Measurements from ENCODE around the gene TMEM106A. TPM values are rescaled to one million over a fixed set of nuclear protein-coding genes. Genes with fewer than 3 reads are reported as not detected.

The TMEM106A gene
- total RNA-seq, 1 donor from 2014 or later = 2.9 TPM

Other genes starting within 250 kb of the TMEM106A start
- gene AARSD1, start 247.4 kb upstream of the TMEM106A start, total RNA-seq = 30.6 and 38.4 TPM in 2 replicates
- 28.8 and 29.1 TPM in 2 replicates for gene PTGES3L, start 231.8 kb upstream of the TMEM106A start, total RNA-seq
- gene RUNDC1, start 231.3 kb upstream of the TMEM106A start, total RNA-seq = 8.8 and 14.8 TPM in 2 replicates
- 1,015 and 1,025 TPM in 2 replicates for gene RPL27, start 213.5 kb upstream of the TMEM106A start, total RNA-seq
- 18.5 and 23.6 TPM in 2 replicates for gene IFI35, start 205.1 kb upstream of the TMEM106A start, total RNA-seq
- gene VAT1, start 189.5 kb upstream of the TMEM106A start, total RNA-seq = 346 and 366 TPM in 2 replicates
- 0.35 and 0.78 TPM in 2 replicates for gene RND2, start 186.6 kb upstream of the TMEM106A start, total RNA-seq
- 4.9 and 5.2 TPM in 2 replicates for gene BRCA1, start 86.5 kb upstream of the TMEM106A start, total RNA-seq
- 106 and 135 TPM in 2 replicates for gene NBR1, start 40.7 kb upstream of the TMEM106A start, total RNA-seq
- gene CCDC200, start 16.7 kb downstream of the TMEM106A start, total RNA-seq = 0.62 TPM in 1 of 2 replicates, not detected in the other
- gene RNU2-1, start 22.1 kb downstream of the TMEM106A start, total RNA-seq = not detected in 2 replicates
- gene ARL4D, start 187.1 kb downstream of the TMEM106A start, total RNA-seq = 54.6 and 70.4 TPM in 2 replicates

Data from myocyte (in vitro differentiated cells).